ENCODE data around the gene BBS1.
"Not testable (repeated sequence)": the region's sequence is repeated elsewhere in the genome, so short reads cannot be mapped to it uniquely, and the experiment has no call there.

BBS1 gene

GRCh38 chr11:66510271-66510989 lies at the start of gene BBS1:
BBS1 (plus strand) TSS chr11:66510635; CDS start chr11:66510660, 25 bp downstream.
- H3K4me3 ChIP-seq (ENCODE audit: low read depth, low read length), result peak within 1 kb of the TSS; percentile 91
- DNase-seq (ENCODE audit: low read depth), result peak; percentile 33
- no peak for TF ChIP-seq CTCF (IDR thresholded peaks at IDR 0.05; ENCODE audit: control insufficient read depth, extremely low read depth, insufficient read depth)

- no peak for DNase-seq (ENCODE audit: low read depth)
- TF ChIP-seq CTCF (IDR thresholded peaks at IDR 0.05; ENCODE audit: control insufficient read depth, extremely low read depth, insufficient read depth), result no peak
- no peak overlapping the region for H3K4me3 ChIP-seq (ENCODE audit: low read depth, low read length)
Measured at GRCh38 chr11:66462010-66462409, 48.4 kb upstream of the BBS1 start.

- DNase-seq (ENCODE audit: low read depth), result no peak
- H3K4me3 ChIP-seq (ENCODE audit: low read depth, low read length), result no peak overlapping the region
- no peak for TF ChIP-seq CTCF (IDR thresholded peaks at IDR 0.05; ENCODE audit: control insufficient read depth, extremely low read depth, insufficient read depth)
Measured at GRCh38 chr11:66462911-66463310, 47.5 kb upstream of the BBS1 start.

GRCh38 chr11:66464116-66464515 lies 46.3 kb upstream of the BBS1 start:
- not testable (repeated sequence) for H3K4me3 ChIP-seq (ENCODE audit: low read depth, low read length); DNase-seq (ENCODE audit: low read depth)

GRCh38 chr11:66464916-66465315 lies 45.5 kb upstream of the BBS1 start:
- no peak for TF ChIP-seq CTCF (IDR thresholded peaks at IDR 0.05; ENCODE audit: control insufficient read depth, extremely low read depth, insufficient read depth)
- H3K4me3 ChIP-seq (ENCODE audit: low read depth, low read length), result no peak overlapping the region
- no peak for DNase-seq (ENCODE audit: low read depth)

- TF ChIP-seq CTCF (IDR thresholded peaks at IDR 0.05; ENCODE audit: control insufficient read depth, extremely low read depth, insufficient read depth), result no peak
- no peak for DNase-seq (ENCODE audit: low read depth)
- no peak overlapping the region for H3K4me3 ChIP-seq (ENCODE audit: low read depth, low read length)
Measured at GRCh38 chr11:66465373-66466224, 44.8 kb upstream of the BBS1 start.

- peak within 1 kb of the TSS; percentile 81 for H3K4me3 ChIP-seq (ENCODE audit: low read depth, low read length)
- DNase-seq (ENCODE audit: low read depth), result no peak
- TF ChIP-seq CTCF (IDR thresholded peaks at IDR 0.05; ENCODE audit: control insufficient read depth, extremely low read depth, insufficient read depth), result no peak
Measured at GRCh38 chr11:66466225-66467033, 44.0 kb upstream of the BBS1 start, which contains the start of gene PELI3. PELI3 (plus strand) TSS chr11:66466905; CDS start chr11:66468129, 1,224 bp downstream.
